Activated CD4-positive, CD25-positive, alpha-beta regulatory T cell treated with anti-CD3 and anti-CD28 coated beads, Interleukin-2, amount 50 U/mL, for 16 hours (primary cell): ENCODE data around the gene TMEM235.

ENCODE experiments used
- DNase-seq: peaks from one replicate; pipeline ENCODE4 v3.0.0-alpha.2; 2020; ENCODE audit warnings: low read depth, low spot score

The TMEM235 gene

DNA sequence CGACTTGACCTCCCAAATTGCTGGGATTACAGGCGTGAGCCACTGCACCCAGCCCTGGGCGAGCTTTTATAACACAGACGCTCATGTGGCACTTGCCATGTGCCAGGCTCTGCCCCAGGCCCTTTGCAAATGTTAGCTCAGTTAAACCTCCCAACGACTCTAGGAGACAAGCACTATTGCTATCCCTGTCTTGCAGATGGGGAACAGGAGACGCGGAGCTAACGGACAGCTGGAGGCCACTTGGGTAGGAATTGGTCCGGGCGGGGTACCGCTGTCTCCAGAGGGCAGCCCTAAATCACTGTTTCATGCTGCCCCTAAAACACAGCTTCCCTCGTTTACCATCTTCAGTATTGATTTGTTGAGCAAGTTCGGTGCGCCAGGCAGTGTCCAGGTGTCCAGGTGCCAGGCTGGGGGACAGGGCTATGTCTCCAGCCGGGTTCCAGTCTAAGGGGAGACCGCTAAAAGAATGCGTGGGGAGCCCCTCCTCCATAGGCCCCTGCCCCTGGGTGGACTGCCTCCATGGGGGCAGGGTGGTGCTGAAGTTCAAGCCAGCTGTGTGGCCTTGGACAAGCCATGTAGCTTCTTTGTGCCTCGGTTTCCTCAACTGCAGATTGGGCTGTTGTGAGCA lies 23.7 kb downstream of the TMEM235 start:
- DNase-seq: no peak

DNA sequence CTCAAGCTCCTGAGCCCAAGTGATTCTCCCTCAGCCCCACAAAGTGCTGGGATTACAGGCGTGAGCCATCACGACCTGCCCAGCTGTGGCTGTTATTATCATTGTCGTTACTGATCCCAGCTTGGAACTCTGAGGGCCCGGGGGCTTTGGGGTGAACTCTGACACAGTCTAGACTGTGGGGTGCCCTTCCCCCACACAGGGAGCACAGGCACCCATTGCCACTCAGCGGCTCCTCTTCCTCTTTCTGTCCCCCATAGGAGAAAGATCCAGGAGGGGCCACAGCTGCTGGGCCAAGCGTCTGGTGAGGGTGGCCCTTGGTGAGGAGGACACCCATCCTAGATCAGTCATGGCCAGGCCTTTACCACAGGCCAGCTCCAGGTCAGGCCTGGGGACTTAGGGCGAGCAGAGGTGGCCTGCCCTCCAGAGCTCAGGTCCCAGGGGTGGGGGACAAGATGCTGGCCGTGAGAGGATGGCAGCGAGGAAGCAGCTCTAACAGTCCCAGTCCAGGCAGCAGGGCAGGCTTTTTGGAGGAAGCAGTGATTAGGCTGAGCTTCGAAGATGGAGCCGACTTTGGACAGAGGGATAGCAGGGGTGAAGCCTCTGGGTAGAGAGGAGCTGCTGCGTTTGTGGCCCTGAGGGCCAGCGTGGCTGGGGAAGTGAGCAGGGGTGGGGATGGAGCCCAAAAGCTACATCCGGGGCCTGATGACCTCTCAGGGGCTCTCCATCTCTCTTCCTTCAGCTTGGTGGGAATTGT lies 24.7 kb downstream of the TMEM235 start:
- DNase-seq: no peak

DNA sequence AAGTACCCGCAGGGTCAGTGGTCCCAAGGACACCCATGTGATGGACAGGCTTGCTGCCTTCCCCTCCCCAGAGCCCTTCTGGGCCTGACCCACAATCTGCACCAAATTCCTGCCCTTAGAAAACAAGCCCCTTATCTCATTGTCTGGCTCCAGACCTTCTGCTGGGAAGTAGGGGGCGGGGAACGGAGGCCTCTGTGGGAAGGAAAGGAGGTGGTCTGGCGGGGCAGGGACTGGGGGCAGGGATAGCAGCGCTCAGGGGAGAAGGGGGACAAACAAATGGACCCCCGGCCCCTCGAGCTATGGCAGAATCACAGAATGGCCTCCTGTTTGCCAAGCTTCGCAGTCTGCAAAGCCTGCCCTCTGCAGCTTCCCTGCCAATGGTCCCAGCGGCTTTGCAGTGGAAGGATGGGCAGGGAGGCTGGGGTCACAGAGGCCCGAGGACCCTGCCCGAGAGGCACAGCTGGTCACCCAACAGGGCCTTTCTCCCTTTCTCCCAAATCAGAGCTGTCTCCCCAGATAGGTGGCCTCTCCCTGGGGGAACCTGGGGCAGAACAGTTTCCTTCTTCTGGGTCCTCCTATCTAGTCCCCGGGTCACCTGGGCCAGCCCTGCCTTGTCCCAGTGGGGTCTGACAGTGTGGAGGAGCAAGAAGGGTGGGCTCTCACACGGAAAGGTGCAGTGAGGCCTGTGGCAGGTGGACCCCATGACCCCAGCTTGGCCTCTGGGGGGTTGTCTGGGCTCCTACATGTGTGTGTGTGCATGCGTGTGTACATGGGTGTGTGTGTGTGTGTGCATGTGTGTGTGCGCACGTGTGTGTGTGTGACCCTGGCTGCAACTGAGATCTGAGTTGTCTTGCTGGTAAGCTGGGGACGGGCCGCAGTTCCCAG lies 25.5 kb downstream of the TMEM235 start:
- DNase-seq: no peak

- no peak for DNase-seq
Observed at GRCh38 chr17:78257810-78258322, 26.4 kb downstream of the TMEM235 start.

DNA sequence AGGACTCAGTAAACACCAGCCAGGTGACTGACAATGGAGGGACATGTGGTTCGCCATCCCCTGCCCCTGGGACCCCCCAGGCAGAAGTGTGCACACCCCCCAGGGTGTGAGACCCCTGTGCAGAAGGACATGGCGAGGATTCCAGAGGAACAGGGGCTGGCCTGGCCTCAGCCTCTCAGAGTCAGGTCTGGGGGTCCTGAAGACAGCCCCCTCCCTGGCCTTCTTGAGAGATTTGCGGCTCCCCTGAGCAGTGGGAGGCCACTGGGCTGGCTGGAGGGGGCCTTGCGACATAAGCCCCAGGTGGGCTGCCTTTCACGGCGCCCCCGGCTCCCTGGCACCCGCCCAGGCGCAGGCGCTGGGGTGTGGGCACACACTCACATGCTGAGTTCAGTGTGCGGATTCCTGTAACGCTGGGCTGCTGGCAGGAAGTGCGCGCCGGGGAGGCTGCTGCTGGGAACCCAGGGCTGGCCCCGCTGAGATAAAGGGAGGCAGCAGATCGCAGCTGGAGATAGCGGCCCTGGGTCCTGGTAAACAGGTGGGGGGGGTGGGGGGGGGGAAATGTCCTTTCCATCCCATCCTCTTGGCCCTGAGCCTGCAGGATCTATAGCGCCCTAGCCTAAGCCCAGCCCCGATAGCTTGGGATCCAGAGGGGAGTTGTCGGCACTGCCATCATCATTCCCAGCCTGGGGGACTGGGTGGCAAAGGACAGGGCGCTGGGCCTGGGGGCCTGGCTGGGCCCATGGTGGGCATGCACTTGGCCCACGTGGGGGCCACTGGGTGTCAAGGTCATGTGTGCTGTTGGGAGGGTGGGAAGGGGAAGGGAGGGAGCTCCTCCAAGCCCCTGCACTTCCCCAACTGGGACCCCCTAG lies 27.1 kb downstream of the TMEM235 start:
- DNase-seq: no peak

- DNase-seq: no peak
Observed at GRCh38 chr17:78259192-78259554, 27.7 kb downstream of the TMEM235 start.

DNA sequence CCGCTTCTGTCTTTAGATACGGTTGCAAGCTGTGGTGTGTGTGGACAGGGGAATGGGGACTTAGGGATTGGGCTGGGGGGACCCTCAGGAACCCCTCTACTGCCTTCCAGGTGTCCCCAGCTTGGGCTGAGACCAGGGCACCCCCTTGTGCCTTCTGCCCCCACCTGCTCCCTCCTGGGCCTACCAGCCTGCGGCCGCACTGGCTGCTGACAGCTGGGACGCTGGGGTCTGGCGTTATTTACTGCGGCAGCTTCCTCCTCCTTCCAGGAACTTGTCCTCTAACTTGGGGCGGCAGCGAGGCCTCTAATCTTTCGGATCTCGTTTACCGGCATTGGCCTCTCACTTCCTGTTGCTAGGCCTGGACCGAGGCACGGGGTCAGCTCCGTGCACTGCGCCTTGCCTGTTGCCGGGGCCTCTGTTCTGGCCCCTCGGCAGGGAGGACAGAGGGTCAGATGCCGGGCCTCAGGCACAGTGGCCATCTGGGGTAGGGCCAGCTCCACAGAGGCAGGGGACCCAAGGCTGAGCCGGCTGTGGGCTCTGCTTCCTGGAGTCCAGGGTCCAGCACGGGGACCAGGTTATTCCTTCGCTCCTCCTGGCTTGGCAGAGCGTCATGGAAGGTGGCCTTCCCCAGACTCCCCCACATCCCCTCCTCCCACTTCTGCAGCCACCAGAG lies 31.8 kb downstream of the TMEM235 start:
- DNase-seq: no peak

- DNase-seq: no peak
Observed at GRCh38 chr17:78263736-78264340, 32.4 kb downstream of the TMEM235 start.

- no peak for DNase-seq
Observed at GRCh38 chr17:78264590-78264989, 33.2 kb downstream of the TMEM235 start.

DNA sequence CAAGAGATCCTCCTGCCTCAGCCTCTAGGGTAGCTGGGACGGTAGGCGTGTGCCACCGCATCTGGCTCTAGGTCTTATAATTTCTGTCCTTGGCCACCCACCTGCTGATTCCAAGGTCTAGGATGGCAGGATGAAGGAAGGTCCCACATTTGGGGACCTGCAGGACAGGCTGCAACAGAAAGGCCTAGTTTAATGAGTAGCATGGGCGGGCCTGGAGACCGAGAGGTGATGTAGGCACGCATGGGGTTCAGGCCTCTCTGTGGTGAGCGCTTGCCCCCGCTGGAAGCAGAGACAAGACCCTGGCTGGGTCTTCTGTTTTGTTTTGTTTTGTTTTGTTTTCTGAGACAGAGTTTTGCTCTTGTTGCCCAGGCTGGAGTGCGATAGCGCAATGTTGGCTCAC lies 33.7 kb downstream of the TMEM235 start:
- no peak for DNase-seq

DNA sequence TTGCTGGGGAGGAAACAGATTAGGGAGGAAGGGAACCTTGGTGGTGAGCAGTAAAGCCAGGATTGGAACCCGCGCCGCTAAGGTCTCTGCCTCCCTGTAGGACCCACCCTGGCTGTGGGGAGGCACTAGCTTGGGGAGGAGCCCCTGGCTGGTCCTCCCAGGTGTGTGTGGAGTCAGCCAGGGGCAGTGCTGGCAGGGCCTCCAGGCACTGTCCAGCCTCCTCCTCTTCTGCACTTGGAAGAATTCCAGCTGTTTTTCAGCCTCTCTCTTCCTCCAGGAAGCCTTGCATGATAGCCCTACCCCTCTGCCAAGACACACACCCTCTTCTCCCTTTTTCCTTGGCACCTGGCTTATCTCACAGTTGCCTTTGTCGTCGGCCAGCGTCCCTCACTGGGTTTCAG lies 34.8 kb downstream of the TMEM235 start:
- no peak for DNase-seq

- DNase-seq: no peak
Observed at GRCh38 chr17:78266771-78267170, 35.3 kb downstream of the TMEM235 start.

DNA sequence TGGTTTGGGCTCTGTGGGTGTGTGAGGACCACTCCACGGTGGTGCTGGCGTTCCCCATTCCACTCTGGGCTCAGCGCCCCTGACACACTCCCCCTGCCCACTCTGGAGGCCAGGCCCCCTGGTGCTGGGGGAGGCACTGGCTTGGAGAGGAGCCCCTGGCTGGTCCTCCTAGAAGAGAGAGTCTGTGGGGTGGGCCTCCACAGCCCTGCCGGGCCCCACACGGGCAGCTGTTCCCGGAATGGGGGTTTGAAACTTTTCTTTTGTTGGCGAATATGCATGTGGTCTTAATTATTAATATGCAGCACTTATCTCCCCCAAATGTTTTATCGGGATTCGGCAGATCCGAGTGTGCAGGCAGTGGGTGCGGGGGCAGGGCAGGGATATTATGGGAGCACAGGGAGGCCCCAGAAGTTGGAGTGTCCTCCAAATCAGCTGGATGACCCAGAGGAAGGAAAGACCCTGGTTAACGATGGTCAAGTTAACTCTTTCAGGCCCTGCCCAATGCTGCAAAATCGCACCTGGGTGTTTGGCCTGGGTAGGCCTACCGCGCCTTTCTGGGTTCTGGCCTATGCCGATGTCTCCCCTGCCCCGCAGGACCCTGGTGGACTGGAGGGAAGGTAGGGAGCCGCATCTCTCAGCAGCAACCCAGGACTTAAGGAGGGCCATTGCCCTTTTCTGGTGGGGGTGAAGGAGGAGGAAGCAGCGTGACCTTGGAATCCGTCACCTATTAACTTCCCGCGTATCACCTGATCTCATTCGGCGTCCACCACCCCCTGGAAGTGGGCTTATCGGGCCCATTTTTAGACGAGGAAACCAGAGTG lies 36.0 kb downstream of the TMEM235 start:
- no peak for DNase-seq

GRCh38 chr17:78268191-78268874 lies 36.9 kb downstream of the TMEM235 start:
- no peak for DNase-seq

DNA sequence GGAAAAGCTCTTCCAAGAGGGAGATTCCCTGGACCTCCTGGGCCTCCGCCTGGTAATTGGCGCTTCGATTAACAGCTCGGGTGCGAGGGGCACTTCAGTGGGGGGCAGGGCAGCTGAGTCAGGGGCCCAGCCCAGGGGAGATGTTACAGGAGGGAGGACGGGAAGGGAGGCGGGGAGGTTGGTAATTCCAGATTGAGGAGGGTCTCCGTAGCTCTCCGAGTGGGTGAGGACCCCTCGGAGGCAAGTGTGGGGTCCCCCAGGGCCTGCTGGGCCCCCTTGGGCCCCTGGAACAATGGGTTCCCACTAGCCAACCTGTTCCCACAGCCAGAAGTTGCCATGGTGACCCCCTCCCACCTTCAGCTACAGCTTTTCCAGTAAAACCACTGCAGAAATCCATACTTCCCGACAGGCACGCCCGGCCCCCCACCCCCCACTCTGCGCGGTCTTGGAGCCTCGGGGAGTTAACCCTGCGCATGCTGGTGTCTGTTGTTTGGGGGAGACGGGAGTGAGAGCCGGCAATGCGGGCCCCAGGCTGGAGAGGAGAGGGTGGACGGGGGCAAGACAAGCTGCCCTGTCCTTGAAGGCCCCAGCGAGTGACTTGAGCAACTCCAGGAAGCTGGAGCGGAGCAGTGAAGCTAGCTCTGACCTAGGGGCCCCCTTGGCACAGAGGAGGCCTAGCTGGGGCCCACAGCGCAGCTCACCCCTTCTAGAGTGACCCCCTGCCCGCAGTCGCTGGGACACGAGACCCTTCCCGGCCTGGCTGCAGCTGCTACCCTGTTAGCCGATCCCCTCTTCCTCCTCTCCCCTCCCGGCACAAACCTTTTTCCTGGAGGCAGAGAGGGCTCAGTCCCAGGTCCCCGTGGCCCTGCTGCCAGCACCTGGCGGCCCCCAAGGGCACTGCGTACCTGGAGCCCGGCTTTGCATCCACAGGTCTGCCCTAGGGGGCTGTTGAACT lies 37.8 kb downstream of the TMEM235 start:
- no peak for DNase-seq

DNA sequence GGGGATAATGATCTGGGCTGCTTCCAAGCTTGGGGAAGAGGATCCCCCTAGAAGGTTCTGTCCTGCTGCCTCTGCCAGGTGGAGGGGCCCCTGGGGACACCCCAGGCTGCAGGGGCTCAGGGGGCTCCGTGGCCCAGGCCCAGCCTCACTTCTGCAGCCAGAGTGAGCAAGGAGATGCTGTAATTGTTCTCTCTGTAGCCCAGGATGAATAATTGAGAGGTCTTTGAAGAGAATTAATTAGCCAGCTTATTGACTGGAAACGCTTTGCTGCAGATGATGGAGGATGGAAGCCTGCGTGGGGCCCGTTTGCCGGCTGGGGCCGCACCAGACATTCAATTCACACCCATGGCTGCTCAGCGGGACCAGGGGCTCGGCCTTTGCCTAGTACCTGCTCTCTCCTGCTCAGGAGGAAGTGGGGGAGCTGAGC lies 38.5 kb downstream of the TMEM235 start:
- no peak for DNase-seq

DNA sequence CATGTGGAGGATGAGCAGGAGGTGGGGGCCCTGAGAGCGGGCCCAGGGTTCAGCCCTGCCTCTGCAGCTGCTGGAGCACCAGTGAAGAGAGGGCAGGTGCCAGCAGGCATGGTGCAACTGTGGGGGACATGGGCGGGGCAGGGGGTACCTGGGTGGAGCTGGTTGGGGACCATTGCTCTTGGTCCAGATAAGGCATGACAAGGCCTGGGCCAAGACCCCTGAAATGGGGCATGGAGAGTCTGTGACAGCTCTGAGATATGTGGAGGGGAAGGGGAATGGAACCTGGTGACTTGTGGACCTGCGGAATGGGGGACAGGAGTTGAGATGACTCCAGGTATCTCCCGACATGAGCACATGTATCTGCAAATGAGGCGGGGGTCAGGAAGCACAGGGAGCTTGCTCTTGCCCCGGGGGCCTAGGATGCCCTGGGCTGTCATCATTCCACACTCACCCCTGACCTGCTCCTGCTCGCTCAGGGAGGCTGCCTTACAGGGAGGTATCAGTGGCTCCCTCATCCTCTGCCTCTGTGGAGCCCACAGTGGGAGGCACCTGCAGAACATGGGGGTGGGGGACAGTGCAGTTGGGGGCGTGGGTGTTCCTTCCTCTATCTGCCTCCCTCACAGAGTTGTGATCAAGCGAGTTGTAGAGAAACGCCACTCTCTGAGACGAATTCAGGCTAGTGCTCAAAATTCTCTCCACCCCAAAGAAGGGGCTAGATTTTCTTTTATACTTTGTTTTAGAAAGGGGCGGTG lies 40.2 kb downstream of the TMEM235 start:
- DNase-seq: no peak
